ENCODE results near the gene PSRC1. TPM values are rescaled to one million over a fixed set of nuclear protein-coding genes. Genes with fewer than 3 reads are reported as not detected.

Gene PSRC1
- total and polyA plus RNA-seq, 2 donors from 2014 or later = 3.5 to 4.2 TPM

DNA sequence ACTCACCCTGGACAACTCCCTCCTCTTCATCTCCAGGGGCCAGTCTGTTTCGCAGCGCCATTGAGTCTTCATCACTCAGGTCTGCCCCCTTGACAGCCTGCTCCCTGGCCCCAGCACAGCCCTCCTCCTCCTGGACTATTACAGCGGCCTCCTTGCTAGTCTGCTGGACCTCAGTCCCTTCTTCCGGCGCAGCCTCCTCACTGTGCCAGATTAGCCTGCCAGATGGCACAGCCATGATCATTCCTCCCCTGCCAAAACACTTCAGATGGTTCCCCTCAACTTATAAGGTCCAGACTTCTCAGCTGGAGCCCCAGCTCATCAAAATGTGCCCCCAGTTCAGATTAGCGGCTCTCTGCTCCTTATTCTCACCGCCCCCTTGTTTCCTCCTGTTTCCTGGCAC lies 40.6 kb downstream of the PSRC1 start:
- no peaks in the 10 kb centered on the region for H3K9me3 ChIP-seq (ENCODE audit: control insufficient read depth in 2 of 3, insufficient read depth in 1 of 3, low read length in 3 of 3)
- DNase-seq (no peak), FAIRE-seq (no peak)
- H3K36me3 ChIP-seq (ENCODE audit: control insufficient read depth in 2 of 3, insufficient read depth in 3 of 3, low read length in 3 of 3) = peaks cover 0 to 14% (median 11%) of the 10 kb centered on the region in 3 donors
- intact Hi-C loops (cut with DNase I) = no loop called here
- no peak overlapping the region for H3K4me3 ChIP-seq (ENCODE audit: low read length in 3 of 3)
- no peaks in the 10 kb centered on the region for H3K27me3 ChIP-seq (ENCODE audit: control insufficient read depth, insufficient read depth, low read length)
- peaks cover 0 to 8% (median 0%) of the 10 kb centered on the region in 3 donors for H3K4me1 ChIP-seq (ENCODE audit: control insufficient read depth in 2 of 3, insufficient read depth in 2 of 3, low read depth in 1 of 3, low read length in 3 of 3)
- TF ChIP-seq, protein P1, sequence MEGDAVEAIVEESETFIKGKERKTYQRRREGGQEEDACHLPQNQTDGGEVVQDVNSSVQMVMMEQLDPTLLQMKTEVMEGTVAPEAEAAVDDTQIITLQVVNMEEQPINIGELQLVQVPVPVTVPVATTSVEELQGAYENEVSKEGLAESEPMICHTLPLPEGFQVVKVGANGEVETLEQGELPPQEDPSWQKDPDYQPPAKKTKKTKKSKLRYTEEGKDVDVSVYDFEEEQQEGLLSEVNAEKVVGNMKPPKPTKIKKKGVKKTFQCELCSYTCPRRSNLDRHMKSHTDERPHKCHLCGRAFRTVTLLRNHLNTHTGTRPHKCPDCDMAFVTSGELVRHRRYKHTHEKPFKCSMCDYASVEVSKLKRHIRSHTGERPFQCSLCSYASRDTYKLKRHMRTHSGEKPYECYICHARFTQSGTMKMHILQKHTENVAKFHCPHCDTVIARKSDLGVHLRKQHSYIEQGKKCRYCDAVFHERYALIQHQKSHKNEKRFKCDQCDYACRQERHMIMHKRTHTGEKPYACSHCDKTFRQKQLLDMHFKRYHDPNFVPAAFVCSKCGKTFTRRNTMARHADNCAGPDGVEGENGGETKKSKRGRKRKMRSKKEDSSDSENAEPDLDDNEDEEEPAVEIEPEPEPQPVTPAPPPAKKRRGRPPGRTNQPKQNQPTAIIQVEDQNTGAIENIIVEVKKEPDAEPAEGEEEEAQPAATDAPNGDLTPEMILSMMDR (IDR thresholded peaks at IDR 0.05; ENCODE audit: borderline replicate concordance, extremely low read depth, insufficient read depth) = no peak
- H3K9ac ChIP-seq (ENCODE audit: low read length in 3 of 3) = no peak overlapping the region
- no peak overlapping the region for H3K27ac ChIP-seq (ENCODE audit: low read depth in 2 of 2, low read length in 2 of 2)

DNA sequence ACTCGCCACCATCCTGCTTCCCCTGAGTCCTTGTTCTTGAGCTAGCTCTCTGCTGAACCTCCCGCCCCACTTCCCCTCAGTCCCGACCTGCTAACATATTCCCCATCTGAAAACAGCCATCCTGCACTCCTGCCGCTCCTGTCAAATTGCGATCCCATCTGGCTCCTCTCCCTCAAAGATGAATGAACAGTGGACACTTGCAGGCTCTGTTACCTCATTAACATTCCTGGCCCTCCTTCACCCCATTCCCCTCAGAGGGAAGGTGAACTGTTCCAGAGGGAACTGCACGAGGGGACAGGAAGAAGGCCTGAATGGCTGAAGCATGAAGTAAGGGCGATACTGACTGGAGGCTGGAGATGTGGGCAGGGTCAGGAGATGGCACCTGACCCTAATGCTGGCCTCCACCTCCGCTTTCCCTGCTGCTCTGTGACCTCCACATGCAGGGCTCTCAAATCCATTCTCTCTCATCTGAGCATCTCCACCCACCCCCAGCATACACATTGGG lies 41.1 kb downstream of the PSRC1 start:
- no peaks in the 10 kb centered on the region for H3K9me3 ChIP-seq (ENCODE audit: control insufficient read depth in 2 of 3, insufficient read depth in 1 of 3, low read length in 3 of 3)
- TF ChIP-seq, protein P1 (IDR thresholded peaks at IDR 0.05; ENCODE audit: borderline replicate concordance, extremely low read depth, insufficient read depth) = no peak
- H3K27me3 ChIP-seq (ENCODE audit: control insufficient read depth, insufficient read depth, low read length) = no peaks in the 10 kb centered on the region
- intact Hi-C loops (cut with DNase I) = no loop called here
- no peak overlapping the region for H3K4me3 ChIP-seq (ENCODE audit: low read length in 3 of 3)
- H3K36me3 ChIP-seq (ENCODE audit: control insufficient read depth in 2 of 3, insufficient read depth in 3 of 3, low read length in 3 of 3) = peaks cover 0 to 18% (median 16%) of the 10 kb centered on the region in 3 donors
- peak in 2 of 5 donors; percentile 25 to 51 for DNase-seq
- H3K27ac ChIP-seq (ENCODE audit: low read depth in 2 of 2, low read length in 2 of 2) = no peak overlapping the region
- no peak overlapping the region for H3K9ac ChIP-seq (ENCODE audit: low read length in 3 of 3)
- peaks cover 0 to 8% (median 0%) of the 10 kb centered on the region in 3 donors for H3K4me1 ChIP-seq (ENCODE audit: control insufficient read depth in 2 of 3, insufficient read depth in 2 of 3, low read depth in 1 of 3, low read length in 3 of 3)
- no peak for FAIRE-seq

DNA sequence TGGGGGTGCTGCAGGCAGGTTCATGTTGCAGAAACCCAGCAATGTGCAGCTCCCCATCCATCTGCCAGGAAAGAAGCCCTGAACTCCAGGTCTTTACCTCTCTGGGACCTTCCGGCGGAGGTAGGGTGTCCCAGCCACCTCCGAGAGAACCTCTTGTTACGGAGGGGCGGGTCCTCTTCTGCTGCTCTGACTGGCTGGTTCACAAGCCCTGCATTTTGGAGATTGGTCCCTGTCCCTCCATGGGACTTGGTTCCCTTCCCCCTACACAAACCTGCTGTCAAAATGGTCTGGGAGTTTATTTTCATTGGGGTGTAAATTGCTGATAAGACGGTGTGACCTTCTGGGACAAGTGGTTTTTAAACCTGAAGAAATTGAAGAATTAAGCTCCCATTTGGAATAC lies 41.6 kb downstream of the PSRC1 start:
- no peaks in the 10 kb centered on the region for H3K27me3 ChIP-seq (ENCODE audit: control insufficient read depth, insufficient read depth, low read length)
- H3K36me3 ChIP-seq (ENCODE audit: control insufficient read depth in 2 of 3, insufficient read depth in 3 of 3, low read length in 3 of 3) = peaks cover 0 to 24% (median 22%) of the 10 kb centered on the region in 3 donors
- H3K9me3 ChIP-seq (ENCODE audit: control insufficient read depth in 2 of 3, insufficient read depth in 1 of 3, low read length in 3 of 3) = no peaks in the 10 kb centered on the region
- FAIRE-seq (no peak), DNase-seq (no peak)
- TF ChIP-seq, protein P1 (IDR thresholded peaks at IDR 0.05; ENCODE audit: borderline replicate concordance, extremely low read depth, insufficient read depth) = no peak
- intact Hi-C loops (cut with DNase I) = no loop called here
- no peak overlapping the region for H3K9ac ChIP-seq (ENCODE audit: low read length in 3 of 3)
- H3K4me1 ChIP-seq (ENCODE audit: control insufficient read depth in 2 of 3, insufficient read depth in 2 of 3, low read depth in 1 of 3, low read length in 3 of 3) = peaks cover 0 to 8% (median 0%) of the 10 kb centered on the region in 3 donors
- H3K27ac ChIP-seq (ENCODE audit: low read depth in 2 of 2, low read length in 2 of 2) = no peak overlapping the region
- H3K4me3 ChIP-seq (ENCODE audit: low read length in 3 of 3) = no peak overlapping the region
